GM12878 (cell line): ENCODE measurements around the gene ERN2. TPM values are rescaled to one million over a fixed set of nuclear protein-coding genes. Genes with fewer than 3 reads are reported as not detected.

Experiments used
- CBX5 ChIP-seq: sonication (generic); IDR thresholded peaks from 2 replicates; pipeline ENCODE4 v1.6.1; 2016; ENCODE audit warnings: low read depth, moderate library complexity, mild to moderate bottlenecking, inconsistent platforms
- E4F1 ChIP-seq: fragments of 450-650 bp; IDR thresholded peaks from 2 replicates; pipeline ENCODE4 v1.6.1; 2018; ENCODE audit warnings: borderline replicate concordance, mild to moderate bottlenecking; ENCODE audit not compliant: partially characterized antibody
- FOS ChIP-seq: IDR thresholded peaks from 3 replicates; pipeline ENCODE4 v1.6.1; 2011; ENCODE audit warnings: borderline replicate concordance; ENCODE audit not compliant: insufficient read length; ENCODE audit errors: extremely low read depth
- MAX ChIP-seq: IDR thresholded peaks from 2 replicates; pipeline ENCODE4 v1.6.1; 2012; ENCODE audit warnings: low read depth, low read length, improper control_type of control experiment
- MLLT1 ChIP-seq: fragments of 450-650 bp; IDR thresholded peaks from 2 replicates; pipeline ENCODE4 v1.6.1; 2016; ENCODE audit warnings: mild to moderate bottlenecking
- MXI1 ChIP-seq: fragments of 150-350 bp; IDR thresholded peaks from 2 replicates; pipeline ENCODE4 v1.6.1; 2011; ENCODE audit warnings: low read depth, mild to moderate bottlenecking, inconsistent platforms, low read length, improper control_type of control experiment
- RB1 ChIP-seq: fragments of 450-650 bp; formaldehyde crosslinking; IDR thresholded peaks from 2 replicates; pipeline ENCODE4 v1.6.1; 2017; ENCODE audit warnings: mild to moderate bottlenecking, borderline replicate concordance
- RCOR1 ChIP-seq: conservative IDR thresholded peaks from 2 replicates; pipeline ENCODE4 v1.6.1; 2012; ENCODE audit warnings: low read depth, low read length, improper control_type of control experiment
- SRF ChIP-seq, 2 experiments: IDR thresholded peaks; 2 replicates each; pipeline ENCODE4 v1.6.1; 2011; ENCODE audit warnings: low read depth in 2 of 2, low read length in 2 of 2, mild to moderate bottlenecking in 1 of 2, moderate library complexity in 1 of 2
- SUZ12 ChIP-seq: fragments of 200-600 bp; sonication (generic); IDR thresholded peaks from one replicate; pipeline ENCODE4 v1.6.1; 2018; ENCODE audit warnings: antibody characterized with exemption, mild to moderate bottlenecking; ENCODE audit not compliant: unreplicated experiment
- USF2 ChIP-seq: IDR thresholded peaks from 2 replicates; pipeline ENCODE4 v1.6.1; 2011; ENCODE audit warnings: low read depth, low read length, improper control_type of control experiment, borderline replicate concordance
- WRNIP1 ChIP-seq: IDR thresholded peaks from 2 replicates; pipeline ENCODE4 v1.6.1; 2011; ENCODE audit warnings: low read depth, low read length, improper control_type of control experiment, borderline replicate concordance
- ZBTB11 ChIP-seq: fragments of 450-650 bp; formaldehyde crosslinking; IDR thresholded peaks from 2 replicates; pipeline ENCODE4 v1.5.0; 2022; ENCODE audit warnings: mild to moderate bottlenecking, missing genetic modification characterization
- ZNF622 ChIP-seq: fragments of 450-650 bp; IDR thresholded peaks from 2 replicates; pipeline ENCODE4 v1.6.1; 2017; ENCODE audit warnings: mild to moderate bottlenecking, inconsistent platforms
- polyA plus RNA-seq, 11 experiments: library from polyadenylated mRNA; depleted of rRNA in 4 of 11; unstranded in 6 of 11; stranded (reverse) in 5 of 11; fragments of >200 nt; fragmentation: Nextera tagmentation in 4 of 11; fragmentation: Illumina TruSeq in 1 of 11; extraction: Ambion mirVana in 4 of 11; extraction: Trizol in 1 of 11; gene quantifications; 1 replicate in 1 of 11; 2 replicates in 10 of 11; pipeline versions ENCODE4 v1.2.1 to v1.2.3, GENCODE V29; 2011 to 2016; ENCODE audit warnings: inconsistent platforms in 2 of 11, missing spikeins in 2 of 11, low read depth in 1 of 11
- total RNA-seq, 4 experiments: library from RNA; depleted of rRNA in 3 of 4; stranded (reverse); fragments of >200 nt in 3 of 4; fragmentation: Illumina TruSeq in 1 of 4; extraction: Trizol in 1 of 4; gene quantifications; 2 replicates each; pipeline versions ENCODE4 v1.2.1 to v1.2.3, GENCODE V29; 2013 to 2021

ERN2 gene
- total and polyA plus RNA-seq, 10 of the 15 experiments (the other 5 are each of a cell fraction or from before 2014, with no cell fraction given), result 0.06 to 0.95 (median 0.36) TPM; not detected in 5

- no peak for TF ChIP-seq MLLT1
- TF ChIP-seq WRNIP1, result no peak
- no peak for TF ChIP-seq E4F1
- no peak for TF ChIP-seq ZBTB11 (CRISPR knock-in tag)
- TF ChIP-seq MXI1, result no peak
- no peak for TF ChIP-seq ZNF622
- TF ChIP-seq SUZ12, result no peak
- no peak for TF ChIP-seq MAX
- TF ChIP-seq FOS, result no peak
- no peak for TF ChIP-seq USF2
- no peak for TF ChIP-seq RB1
- no peak for TF ChIP-seq SRF (IDR thresholded peaks at IDR 0.05; ENCODE audit: low read depth in 2 of 2, low read length in 2 of 2)
- TF ChIP-seq CBX5, result no peak
- no peak for TF ChIP-seq RCOR1
- TF ChIP-seq, all 136 proteins: peak for 0
Observed at GRCh38 chr16:23704772-23705516, 8.1 kb downstream of the ERN2 start (continued).
